GM13976 (cell line): ENCODE data around the gene B9D1.

Experiments
- DNase-seq: peaks from one replicate; pipeline ENCODE4 v3.0.0; 2012; ENCODE audit warnings: low spot score
- in situ Hi-C: fragments of 300-500 bp; cut with MboI; formaldehyde crosslinking; loops from one replicate; pipeline ENCODE4 v1.12.0; 2022; ENCODE audit warnings: low sequenced_read_pairs, mixed read lengths, inconsistent platforms; ENCODE audit not compliant: unreplicated experiment
- TF ChIP-seq, protein P1 (sequence below): IDR thresholded peaks from 2 replicates; pipeline ENCODE4 v1.5.1; 2012; ENCODE audit warnings: borderline replicate concordance, mild to moderate bottlenecking; ENCODE audit not compliant: insufficient read depth; ENCODE audit errors: extremely low read depth, missing control alignments, control extremely low read depth

Gene B9D1

DNA sequence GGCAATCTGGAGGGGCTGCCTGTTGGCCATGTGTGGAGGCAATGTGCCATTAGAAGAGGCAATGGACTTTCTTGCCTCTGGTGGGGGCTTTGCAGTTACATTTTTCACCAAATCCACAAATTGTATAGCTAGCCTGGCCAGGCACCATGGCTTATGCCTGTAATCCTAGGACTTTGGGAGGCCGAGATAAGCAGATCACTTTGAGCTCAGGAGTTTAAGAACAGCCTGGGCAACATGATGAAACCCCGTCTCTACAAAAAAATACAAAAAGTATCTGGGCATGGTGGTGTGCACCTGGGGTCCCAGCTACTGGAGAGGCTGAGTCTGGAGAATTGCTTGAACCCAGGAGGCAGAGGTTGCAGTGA is 45.8 kb upstream of the B9D1 start:
- in situ Hi-C loops, result no loop called here
- DNase-seq, result no peak
- TF ChIP-seq, protein P1, sequence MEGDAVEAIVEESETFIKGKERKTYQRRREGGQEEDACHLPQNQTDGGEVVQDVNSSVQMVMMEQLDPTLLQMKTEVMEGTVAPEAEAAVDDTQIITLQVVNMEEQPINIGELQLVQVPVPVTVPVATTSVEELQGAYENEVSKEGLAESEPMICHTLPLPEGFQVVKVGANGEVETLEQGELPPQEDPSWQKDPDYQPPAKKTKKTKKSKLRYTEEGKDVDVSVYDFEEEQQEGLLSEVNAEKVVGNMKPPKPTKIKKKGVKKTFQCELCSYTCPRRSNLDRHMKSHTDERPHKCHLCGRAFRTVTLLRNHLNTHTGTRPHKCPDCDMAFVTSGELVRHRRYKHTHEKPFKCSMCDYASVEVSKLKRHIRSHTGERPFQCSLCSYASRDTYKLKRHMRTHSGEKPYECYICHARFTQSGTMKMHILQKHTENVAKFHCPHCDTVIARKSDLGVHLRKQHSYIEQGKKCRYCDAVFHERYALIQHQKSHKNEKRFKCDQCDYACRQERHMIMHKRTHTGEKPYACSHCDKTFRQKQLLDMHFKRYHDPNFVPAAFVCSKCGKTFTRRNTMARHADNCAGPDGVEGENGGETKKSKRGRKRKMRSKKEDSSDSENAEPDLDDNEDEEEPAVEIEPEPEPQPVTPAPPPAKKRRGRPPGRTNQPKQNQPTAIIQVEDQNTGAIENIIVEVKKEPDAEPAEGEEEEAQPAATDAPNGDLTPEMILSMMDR, result no peak

DNA sequence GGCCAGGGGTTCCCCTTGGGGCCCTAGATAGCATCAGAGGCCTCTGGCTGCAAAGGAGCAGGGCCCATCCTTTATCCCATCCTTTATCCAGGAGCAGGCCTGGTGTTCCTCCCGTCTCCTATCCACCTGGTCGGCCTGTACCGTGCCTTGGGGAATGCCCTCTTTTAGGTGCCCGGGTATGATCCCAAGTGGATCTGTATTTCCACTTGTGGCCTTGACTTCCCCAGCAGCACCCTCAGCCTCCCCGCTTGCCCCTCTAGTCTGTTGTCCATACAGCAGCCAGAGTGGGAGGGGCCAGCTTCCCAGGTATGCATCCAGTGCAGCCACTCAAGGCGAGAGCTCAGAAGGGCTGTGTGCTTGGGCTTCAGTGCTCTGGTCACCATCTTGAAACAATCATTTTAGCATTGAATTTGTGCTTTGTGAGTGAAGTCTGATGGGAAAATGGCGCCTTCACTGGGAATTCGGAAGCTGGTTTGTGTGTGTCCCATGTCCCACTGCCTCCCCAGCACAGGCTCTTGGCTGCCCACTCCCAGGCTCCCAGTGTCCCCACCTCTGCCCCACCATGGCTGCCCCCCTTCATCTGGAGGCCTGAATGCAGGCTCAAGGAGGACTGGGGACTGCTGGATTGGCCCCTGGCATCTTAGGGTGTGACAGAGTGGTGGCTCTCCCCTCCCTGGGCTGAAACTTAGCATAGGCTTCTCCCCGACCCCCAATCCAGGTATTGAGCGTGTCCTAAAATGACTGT is 45.2 kb upstream of the B9D1 start:
- TF ChIP-seq, protein P1, result no peak
- in situ Hi-C loops, result no loop called here
- DNase-seq, result no peak

DNA sequence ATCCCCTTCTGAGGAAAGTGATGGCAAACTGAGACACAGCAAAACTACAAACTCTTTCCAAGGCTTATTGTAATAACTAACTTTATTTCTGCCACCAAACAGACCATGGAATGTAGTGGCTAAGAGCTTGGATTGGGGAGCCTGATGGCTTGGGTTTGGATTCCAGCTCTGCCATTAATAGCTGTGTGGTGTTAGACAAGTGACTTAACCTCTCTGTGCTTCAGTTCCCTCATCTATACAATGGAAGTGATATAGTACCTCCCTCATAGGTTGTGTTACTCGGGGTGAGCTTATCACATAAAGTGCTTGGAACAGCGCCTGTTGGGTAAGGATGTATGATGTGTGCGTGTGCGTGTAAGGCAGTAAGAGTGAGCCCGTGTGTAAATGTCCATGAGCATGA is 42.6 kb upstream of the B9D1 start:
- TF ChIP-seq, protein P1, result no peak
- in situ Hi-C loops, result no loop called here
- no peak for DNase-seq

DNA sequence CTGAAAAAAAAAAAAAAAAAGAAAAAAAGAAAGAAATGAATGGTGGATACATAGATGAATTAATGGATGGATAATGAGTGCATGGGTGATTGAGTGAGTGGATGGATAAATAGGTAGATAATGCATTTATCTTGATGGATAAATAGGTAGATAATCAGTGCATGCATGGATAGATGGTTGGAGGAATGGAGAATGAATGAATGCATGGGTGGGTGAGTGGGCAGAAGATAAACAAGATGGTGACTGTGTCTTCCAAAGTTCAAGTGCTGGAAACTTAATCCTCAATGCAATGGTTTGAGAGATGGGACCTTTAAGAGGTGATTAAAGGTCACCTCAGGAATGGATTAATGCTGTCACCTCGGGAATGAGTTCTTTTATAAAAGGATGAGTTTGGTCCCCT is 41.7 kb upstream of the B9D1 start:
- TF ChIP-seq, protein P1, result no peak
- DNase-seq, result no peak
- in situ Hi-C loops, result no loop called here

DNA sequence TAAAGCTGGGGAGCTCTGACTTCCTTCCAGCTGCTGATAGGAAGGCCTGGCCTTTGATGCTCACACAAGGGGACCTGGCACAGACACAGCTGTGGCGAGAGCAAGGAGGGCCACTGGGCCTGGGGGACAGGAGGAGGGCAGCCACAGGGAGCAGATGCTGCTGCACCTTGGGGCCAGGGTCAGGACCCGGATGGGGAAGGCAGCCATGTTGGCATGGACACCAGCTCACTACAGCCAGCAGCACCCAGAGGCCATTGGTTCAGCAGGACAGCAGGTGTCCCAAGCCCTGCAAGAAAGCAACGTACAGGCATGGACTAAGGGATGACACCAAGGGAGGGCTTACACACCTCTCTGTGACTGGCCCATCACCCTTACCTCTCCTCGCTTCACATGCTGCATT is 40.5 kb upstream of the B9D1 start:
- no peak for DNase-seq
- TF ChIP-seq, protein P1, result no peak
- in situ Hi-C loops, result no loop called here

DNA sequence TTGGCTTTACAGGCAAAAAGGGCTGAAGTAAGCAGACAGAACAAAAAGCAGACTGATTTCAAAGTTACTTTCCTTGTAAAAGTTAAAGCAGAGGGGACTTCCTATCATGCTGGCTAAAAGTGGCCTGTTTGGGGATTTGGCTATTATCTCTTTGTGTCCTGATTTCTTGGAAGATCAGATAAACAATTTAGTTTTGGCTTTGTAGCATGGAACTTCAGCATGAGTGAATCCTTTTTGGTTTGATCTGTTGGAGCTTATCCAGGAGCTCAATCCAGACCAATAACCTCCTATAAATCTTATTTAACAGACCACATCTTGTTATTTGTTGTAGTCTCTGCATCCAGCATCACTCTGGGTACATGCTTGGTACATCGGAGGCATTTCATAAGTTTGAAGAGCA is 39.6 kb upstream of the B9D1 start:
- no peak for DNase-seq
- TF ChIP-seq, protein P1, result no peak
- in situ Hi-C loops, result no loop called here
